Central memory CD4-positive, alpha-beta T cell (primary cell): Measurements from ENCODE around the gene NPRL2.

Experiments used
- DNase-seq: peaks from one replicate; pipeline ENCODE4 v3.0.0; 2022
- total RNA-seq, 3 experiments: gene quantifications; one replicate each; lab custom pipeline; 2026; lab: John Stamatoyannopoulos, UW

Gene NPRL2
- total RNA-seq: 36.5 to 51.7 (median 40.6) reads per million in 3 experiments

GRCh38 chr3:50350527-50351322 is at the start of gene NPRL2, which contains the start of gene CYB561D2:
Gene NPRL2 (minus strand): TSS chr3:50350775. CDS start chr3:50350652, 123 bp downstream.
Gene CYB561D2 (plus strand): TSS chr3:50350862. CDS start chr3:50351434, 572 bp downstream.
- peak; percentile 98 for DNase-seq

- no peak for DNase-seq
Measured at GRCh38 chr3:50396502-50396901, 45.9 kb upstream of the NPRL2 start.

- no peak for DNase-seq
Measured at GRCh38 chr3:50395070-50395860, 44.7 kb upstream of the NPRL2 start.

GRCh38 chr3:50393061-50393460 is 42.5 kb upstream of the NPRL2 start:
- DNase-seq: no peak

- DNase-seq: no peak
Measured at GRCh38 chr3:50392101-50392715, 41.6 kb upstream of the NPRL2 start.

GRCh38 chr3:50390508-50391224 is 40.1 kb upstream of the NPRL2 start:
- no peak for DNase-seq

- DNase-seq: no peak
Measured at GRCh38 chr3:50389414-50389767, 38.8 kb upstream of the NPRL2 start.

- no peak for DNase-seq
Measured at GRCh38 chr3:50388720-50389413, 38.3 kb upstream of the NPRL2 start.

GRCh38 chr3:50388016-50388719 is 37.6 kb upstream of the NPRL2 start:
- DNase-seq: no peak

- no peak for DNase-seq
Measured at GRCh38 chr3:50385754-50386153, 35.2 kb upstream of the NPRL2 start.

GRCh38 chr3:50383750-50384149 is 33.2 kb upstream of the NPRL2 start:
- no peak for DNase-seq

- DNase-seq: no peak
Measured at GRCh38 chr3:50382722-50383121, 32.1 kb upstream of the NPRL2 start.

GRCh38 chr3:50381383-50381782 is 30.8 kb upstream of the NPRL2 start:
- no peak for DNase-seq

GRCh38 chr3:50380405-50381085 is 30.0 kb upstream of the NPRL2 start:
- DNase-seq: no peak

GRCh38 chr3:50378757-50379156 is 28.2 kb upstream of the NPRL2 start:
- DNase-seq: no peak

- DNase-seq: no peak
Measured at GRCh38 chr3:50378024-50378423, 27.4 kb upstream of the NPRL2 start.

GRCh38 chr3:50375258-50375931 is 24.8 kb upstream of the NPRL2 start:
- DNase-seq: no peak

- no peak for DNase-seq
Measured at GRCh38 chr3:50374363-50375257, 24.0 kb upstream of the NPRL2 start.
